ENCODE results near the gene ASB13.

GRCh38 chr10:5645375-5645774, 21.0 kb downstream of the ASB13 start:
- TF ChIP-seq POLR2AphosphoS5 (IDR thresholded peaks at IDR 0.05; ENCODE audit: low read depth, low read length) (no peak), FOSL1 (IDR thresholded peaks at IDR 0.05; ENCODE audit: low read depth) (no peak), RAD21 (IDR thresholded peaks at IDR 0.05; ENCODE audit: low read depth) (no peak), REST (IDR thresholded peaks at IDR 0.05; ENCODE audit: low read depth) (no peak), EZH2 (IDR thresholded peaks at IDR 0.05) (no peak), MAX (IDR thresholded peaks at IDR 0.05) (no peak), CTCF (IDR thresholded peaks at IDR 0.05 in 2 of 3, conservative IDR thresholded peaks at IDR 0.05 in 1 of 3; ENCODE audit: borderline replicate concordance in 1 of 3, insufficient read depth in 1 of 3, low read depth in 2 of 3, low read length in 2 of 3) (no peak), ATF3 (IDR thresholded peaks at IDR 0.05) (no peak)

Measured in HCT116 (cell line).